Measurements from ENCODE around the gene PLA2G7. TPM values are rescaled to one million over a fixed set of nuclear protein-coding genes. Genes with fewer than 3 reads are reported as not detected.

The PLA2G7 gene
- total and polyA plus RNA-seq, 5 donors = 0.16 to 0.71 (median 0.34) TPM

Other genes with a start within 250 kb of the PLA2G7 start
- 100 to 1,000 TPM; 117 to 184 (median 136) TPM for gene RCAN2, start 243.9 kb downstream of the PLA2G7 start, total RNA-seq
- gene RCAN2, start 243.9 kb downstream of the PLA2G7 start, polyA plus RNA-seq = 82.9 TPM
- gene CYP39A1, start 82.6 kb downstream of the PLA2G7 start, total RNA-seq = 1 to 10 TPM; 6.9 to 8.7 (median 7.1) TPM
- 3.3 TPM for gene CYP39A1, start 82.6 kb downstream of the PLA2G7 start, polyA plus RNA-seq
- gene SLC25A27, start 82.4 kb downstream of the PLA2G7 start, total RNA-seq = 10 to 100 TPM; 15.5 to 19.9 (median 17.7) TPM
- 17.0 TPM for gene SLC25A27, start 82.4 kb downstream of the PLA2G7 start, polyA plus RNA-seq
- 1 to 10 TPM in 1 of 4 donors, under 1 TPM in 3; 0.38 to 1.2 (median 0.66) TPM for gene TDRD6, start 47.5 kb downstream of the PLA2G7 start, total RNA-seq
- 0.27 TPM for gene TDRD6, start 47.5 kb downstream of the PLA2G7 start, polyA plus RNA-seq
- not detected for gene ANKRD66, start 11.6 kb upstream of the PLA2G7 start, total RNA-seq
- gene ANKRD66, start 11.6 kb upstream of the PLA2G7 start, polyA plus RNA-seq = not detected
- gene MEP1A, start 58.0 kb upstream of the PLA2G7 start, total RNA-seq = not detected
- not detected for gene MEP1A, start 58.0 kb upstream of the PLA2G7 start, polyA plus RNA-seq
- gene ADGRF5, start 186.6 kb upstream of the PLA2G7 start, total RNA-seq = 10 to 100 TPM; 27.1 to 61.9 (median 40.4) TPM
- 23.9 TPM for gene ADGRF5, start 186.6 kb upstream of the PLA2G7 start, polyA plus RNA-seq

All from right cardiac atrium (tissue), 5 donors.